Daoy (cell line): ENCODE measurements around the gene RNF135. TPM values are rescaled to one million over a fixed set of nuclear protein-coding genes. Genes with fewer than 3 reads are reported as not detected.
"Not testable (repeated sequence)": the region's sequence is repeated elsewhere in the genome, so short reads cannot be mapped to it uniquely, and the experiment has no call there.

Experiments
- DNase-seq: peaks from one replicate; pipeline ENCODE4 v3.0.0-alpha.2; 2015; ENCODE audit warnings: low read depth
- total RNA-seq: library from RNA; depleted of rRNA; stranded (reverse); fragments of >200 nt; shearing (Covaris generic); gene quantifications from 2 replicates; pipeline ENCODE4 v1.2.3, GENCODE V29; 2014; rRNA removed

The RNF135 gene
- 15.2 and 20.4 TPM in 2 replicates for total RNA-seq

GRCh38 chr17:30970831-30971567 lies at the start of gene RNF135:
Gene RNF135, plus strand, starts transcription at chr17:30971039. Its CDS starts 35 bp downstream, at chr17:30971074.
- peak; percentile 91 for DNase-seq

GRCh38 chr17:30921544-30922196 lies 49.2 kb upstream of the RNF135 start, which contains the start of gene ADAP2:
Gene ADAP2, plus strand, starts transcription at chr17:30921945. Its CDS starts 70 bp downstream, at chr17:30922015.
- DNase-seq: peak; percentile 12

- DNase-seq: no peak
Measured at GRCh38 chr17:30922235-30923030, 48.4 kb upstream of the RNF135 start.

GRCh38 chr17:30924341-30924740 lies 46.5 kb upstream of the RNF135 start:
- no peak for DNase-seq

- DNase-seq: no peak
Measured at GRCh38 chr17:30926516-30926915, 44.3 kb upstream of the RNF135 start.

- no peak for DNase-seq
Measured at GRCh38 chr17:30927756-30928155, 43.1 kb upstream of the RNF135 start.

- no peak for DNase-seq
Measured at GRCh38 chr17:30928584-30928983, 42.3 kb upstream of the RNF135 start.

GRCh38 chr17:30929081-30929633 lies 41.7 kb upstream of the RNF135 start:
- no peak for DNase-seq

- not testable (repeated sequence) for DNase-seq
Measured at GRCh38 chr17:30929861-30930260, 41.0 kb upstream of the RNF135 start.

GRCh38 chr17:30930495-30930894 lies 40.3 kb upstream of the RNF135 start:
- no peak for DNase-seq

GRCh38 chr17:30931582-30931981 lies 39.3 kb upstream of the RNF135 start:
- DNase-seq: not testable (repeated sequence)

GRCh38 chr17:30933966-30934365 lies 36.9 kb upstream of the RNF135 start:
- no peak for DNase-seq

- no peak for DNase-seq
Measured at GRCh38 chr17:30939051-30939689, 31.7 kb upstream of the RNF135 start.

GRCh38 chr17:30942308-30943079 lies 28.3 kb upstream of the RNF135 start:
- no peak for DNase-seq

GRCh38 chr17:30947796-30948195 lies 23.0 kb upstream of the RNF135 start:
- DNase-seq: no peak

GRCh38 chr17:30950189-30950588 lies 20.6 kb upstream of the RNF135 start:
- DNase-seq: no peak

GRCh38 chr17:30950669-30951399 lies 20.0 kb upstream of the RNF135 start:
- DNase-seq: peak; percentile 65

GRCh38 chr17:30952638-30953393 lies 18.0 kb upstream of the RNF135 start:
- no peak for DNase-seq
